Activated naive CD8-positive, alpha-beta T cell (primary cell): ENCODE results near the gene NDUFA8.
A peak's percentile ranks its signal among the peaks of the same experiment; 100 is the strongest.

Experiments used
- H3K27ac Mint-ChIP-seq: one replicate; pipeline ENCODE4 v1.8.0; 2021; ENCODE audit warnings: mixed read lengths
- H3K27me3 Mint-ChIP-seq: one replicate; pipeline ENCODE4 v1.8.0; 2021; ENCODE audit warnings: mixed read lengths
- H3K36me3 Mint-ChIP-seq: one replicate; pipeline ENCODE4 v1.8.0; 2021; ENCODE audit warnings: mixed read lengths
- H3K4me1 Mint-ChIP-seq: one replicate; pipeline ENCODE4 v1.8.0; 2021; ENCODE audit warnings: low read depth, mixed read lengths
- H3K4me3 Mint-ChIP-seq: one replicate; pipeline ENCODE4 v1.8.0; 2021; ENCODE audit warnings: mild to moderate bottlenecking, mixed read lengths
- H3K9me3 Mint-ChIP-seq: one replicate; pipeline ENCODE4 v1.8.0; 2021; ENCODE audit warnings: low read depth, mixed read lengths

Gene NDUFA8

DNA sequence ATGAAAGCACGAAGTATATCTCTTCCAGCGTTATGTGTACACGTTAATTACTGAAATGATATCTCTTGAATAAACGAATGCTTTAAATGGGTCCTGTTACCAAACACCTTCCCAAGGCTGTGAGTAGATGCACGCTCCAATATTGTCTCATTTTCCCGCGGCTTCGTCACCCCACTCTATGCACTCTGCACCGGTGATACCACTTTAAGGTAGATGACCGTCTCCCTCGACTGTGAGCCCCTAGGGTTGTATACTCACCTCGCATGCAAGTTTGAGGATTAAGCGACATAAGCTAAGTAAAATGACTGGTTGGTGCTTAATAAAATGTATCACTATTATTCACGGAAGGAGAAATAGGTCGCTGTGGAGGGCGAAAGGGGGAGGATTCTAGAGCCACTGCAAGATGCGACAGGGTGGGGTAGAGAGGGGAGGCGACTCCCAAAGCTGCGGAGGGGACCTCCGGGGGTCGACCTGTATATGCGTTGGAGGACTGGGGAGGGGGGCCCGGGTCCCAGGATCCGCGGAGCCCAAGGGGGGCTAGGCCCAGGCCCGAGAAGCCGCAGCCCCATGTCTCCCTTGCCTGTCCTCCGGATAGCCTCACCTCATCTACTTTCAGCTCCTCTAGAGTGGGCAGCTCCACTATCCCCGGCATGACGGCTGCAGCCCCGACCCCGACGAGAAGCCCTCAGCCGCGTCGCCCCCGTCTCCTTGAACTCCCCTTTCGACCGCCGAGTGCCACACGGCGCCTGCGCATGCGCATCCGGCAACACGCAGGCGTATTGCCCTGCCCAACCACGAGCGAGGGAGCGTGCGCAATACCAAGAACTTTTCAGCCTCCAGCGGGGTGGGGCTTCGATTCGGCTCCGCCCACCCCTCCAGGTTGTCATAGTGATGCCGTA, at the start of gene NDUFA8, which contains the start of gene MORN5:
TSS of gene NDUFA8 (minus strand) at position 754 of the 899 bp plus-strand sequence. CDS start at position 652, 102 bp downstream.
TSS of gene MORN5 (plus strand) at position 883 of the 899 bp plus-strand sequence. CDS start 65 bp downstream, outside the sequence.
- peaks cover 6% of the 10 kb centered on the region for H3K9me3 Mint-ChIP-seq
- H3K36me3 Mint-ChIP-seq, result peaks cover 4% of the 10 kb centered on the region
- peak within 1 kb of the TSS; percentile 93 for H3K27ac Mint-ChIP-seq
- peaks cover 44% of the 10 kb centered on the region for H3K4me1 Mint-ChIP-seq
- H3K4me3 Mint-ChIP-seq, result peak within 1 kb of the TSS; percentile 96
- H3K27me3 Mint-ChIP-seq, result peaks cover 7% of the 10 kb centered on the region

DNA sequence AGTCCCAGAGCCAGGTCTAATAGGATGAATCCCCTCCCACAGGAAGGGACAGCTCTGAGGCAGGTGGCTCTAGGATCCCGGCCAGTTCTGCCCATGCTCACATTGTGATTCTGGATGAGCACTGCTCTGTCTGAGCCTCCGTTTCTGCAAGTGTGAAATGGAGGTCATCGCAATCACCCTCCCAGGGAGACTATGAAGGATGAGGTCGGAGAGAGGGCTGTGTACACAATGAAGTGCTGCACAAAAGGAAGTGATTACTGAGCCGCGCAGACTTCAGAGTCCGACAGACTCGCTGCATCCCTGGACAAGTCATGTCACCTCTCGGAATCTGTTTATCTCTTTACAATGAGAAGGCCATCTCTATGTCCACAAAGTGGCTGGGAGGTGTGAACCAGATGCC, 47.5 kb upstream of the NDUFA8 start:
- no peaks in the 10 kb centered on the region for H3K36me3 Mint-ChIP-seq
- H3K4me3 Mint-ChIP-seq, result no peak overlapping the region
- peaks cover 18% of the 10 kb centered on the region for H3K27me3 Mint-ChIP-seq
- no peaks in the 10 kb centered on the region for H3K4me1 Mint-ChIP-seq
- H3K27ac Mint-ChIP-seq, result no peak overlapping the region
- no peaks in the 10 kb centered on the region for H3K9me3 Mint-ChIP-seq

DNA sequence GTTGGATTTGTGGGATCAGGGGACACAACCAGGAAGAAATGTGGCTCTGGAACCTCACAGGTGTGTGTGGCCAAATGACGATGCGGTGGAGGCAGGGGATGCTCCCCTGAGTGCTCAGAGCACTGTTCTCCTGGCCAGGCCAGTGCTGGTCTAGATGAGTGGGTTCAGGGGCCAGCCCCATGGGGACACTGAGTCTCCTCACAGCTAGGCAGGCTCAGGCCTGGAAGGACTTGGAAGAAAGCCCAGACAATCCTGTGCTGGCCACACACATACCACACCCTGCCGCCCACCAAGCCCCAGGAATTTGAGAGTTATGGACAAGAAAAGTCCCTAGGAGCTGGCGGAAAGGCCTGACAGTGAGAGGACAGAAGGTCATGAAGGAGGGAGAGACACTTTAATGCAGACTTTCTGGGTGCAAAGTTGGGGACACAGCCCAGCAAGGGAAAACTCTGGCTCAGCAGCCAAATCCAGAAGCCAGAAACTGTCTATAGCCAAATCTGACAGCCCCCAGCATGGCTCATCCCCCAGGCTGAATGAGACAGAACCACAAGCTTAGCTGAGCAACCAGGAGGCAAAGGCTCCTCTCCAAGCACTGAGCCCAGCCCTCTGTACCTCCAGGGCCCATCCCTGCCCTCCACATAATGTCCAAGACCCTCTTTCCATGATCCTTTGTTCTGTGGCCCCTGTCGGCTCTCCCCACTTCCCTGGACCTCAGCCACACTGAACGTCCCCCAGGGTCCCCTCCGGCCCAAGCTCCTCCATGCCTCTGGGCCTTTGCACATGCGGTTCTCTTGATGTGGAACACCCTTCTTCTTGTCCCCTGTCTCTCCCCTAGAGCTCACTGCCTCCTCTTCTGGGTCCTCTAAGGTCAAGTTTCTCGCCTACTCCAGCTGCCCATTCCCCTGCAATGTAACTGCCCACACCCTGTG, 46.8 kb upstream of the NDUFA8 start:
- no peaks in the 10 kb centered on the region for H3K4me1 Mint-ChIP-seq
- H3K9me3 Mint-ChIP-seq, result no peaks in the 10 kb centered on the region
- H3K27me3 Mint-ChIP-seq, result peaks cover 12% of the 10 kb centered on the region
- no peak overlapping the region for H3K27ac Mint-ChIP-seq
- H3K4me3 Mint-ChIP-seq, result no peak overlapping the region
- no peaks in the 10 kb centered on the region for H3K36me3 Mint-ChIP-seq

DNA sequence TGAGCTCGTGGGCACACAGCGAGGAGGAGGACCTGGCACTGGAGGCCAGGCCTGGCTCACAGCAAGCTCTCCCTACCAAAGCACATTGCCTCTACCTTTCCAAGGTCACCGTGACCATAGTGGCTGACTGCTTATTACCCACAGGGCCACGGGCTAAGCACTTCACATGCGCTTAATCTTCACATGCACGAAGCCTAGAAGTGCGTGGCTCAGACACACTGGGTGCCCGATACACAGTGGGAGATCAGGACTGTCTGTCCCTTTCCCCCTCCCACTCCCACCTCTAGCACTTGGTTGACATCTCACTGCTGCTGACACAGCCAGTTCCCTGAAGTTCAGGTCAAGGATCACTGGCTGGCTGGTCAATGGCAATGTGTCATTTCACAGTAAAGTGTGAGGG, 45.6 kb upstream of the NDUFA8 start:
- H3K27ac Mint-ChIP-seq, result no peak overlapping the region

DNA sequence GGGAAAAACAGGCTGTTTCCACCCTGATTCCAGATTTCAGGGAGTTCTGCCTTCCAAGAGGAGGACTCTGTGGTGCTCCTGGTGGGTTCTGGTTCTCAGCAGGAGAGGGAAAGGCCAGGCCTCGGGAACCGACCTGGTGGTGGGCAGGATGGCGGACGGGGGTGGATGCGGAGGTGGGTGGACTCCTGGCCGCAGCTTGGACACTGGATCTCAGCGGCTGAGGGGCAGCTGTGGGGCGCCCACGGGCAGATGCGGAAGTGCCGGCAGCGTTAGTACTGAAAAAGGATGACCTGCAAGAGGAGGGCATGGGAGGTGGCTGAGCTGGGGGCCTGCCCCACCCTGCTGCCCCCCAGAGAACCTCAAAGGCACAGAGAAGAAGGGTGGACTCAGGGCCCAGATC, 44.9 kb upstream of the NDUFA8 start:
- no peaks in the 10 kb centered on the region for H3K36me3 Mint-ChIP-seq
- no peaks in the 10 kb centered on the region for H3K9me3 Mint-ChIP-seq
- H3K27me3 Mint-ChIP-seq, result peaks cover 2% of the 10 kb centered on the region
- H3K4me3 Mint-ChIP-seq, result no peak overlapping the region
- no peaks in the 10 kb centered on the region for H3K4me1 Mint-ChIP-seq
- no peak overlapping the region for H3K27ac Mint-ChIP-seq

More for the DNA sequence above, 45.6 kb upstream of the NDUFA8 start:
- Mint-ChIP-seq H3K36me3 (no peaks in the 10 kb centered on the region), H3K9me3 (no peaks in the 10 kb centered on the region), H3K4me3 (no peak overlapping the region), H3K4me1 (no peaks in the 10 kb centered on the region), H3K27me3 (peaks cover 4% of the 10 kb centered on the region)

- H3K9me3 Mint-ChIP-seq, result no peaks in the 10 kb centered on the region
- H3K4me3 Mint-ChIP-seq, result no peak overlapping the region
- H3K27ac Mint-ChIP-seq, result no peak overlapping the region
- H3K27me3 Mint-ChIP-seq, result peaks cover 2% of the 10 kb centered on the region
- H3K36me3 Mint-ChIP-seq, result no peaks in the 10 kb centered on the region
- H3K4me1 Mint-ChIP-seq, result no peaks in the 10 kb centered on the region
These were observed 44.5 kb upstream of the NDUFA8 start for GRCh38 chr9:122204055-122204454.

- Mint-ChIP-seq H3K4me3 (no peak overlapping the region), H3K27ac (no peak overlapping the region), H3K4me1 (no peaks in the 10 kb centered on the region), H3K27me3 (no peaks in the 10 kb centered on the region), H3K36me3 (no peaks in the 10 kb centered on the region), H3K9me3 (no peaks in the 10 kb centered on the region)
These were observed 42.5 kb upstream of the NDUFA8 start for GRCh38 chr9:122202111-122202510.

DNA sequence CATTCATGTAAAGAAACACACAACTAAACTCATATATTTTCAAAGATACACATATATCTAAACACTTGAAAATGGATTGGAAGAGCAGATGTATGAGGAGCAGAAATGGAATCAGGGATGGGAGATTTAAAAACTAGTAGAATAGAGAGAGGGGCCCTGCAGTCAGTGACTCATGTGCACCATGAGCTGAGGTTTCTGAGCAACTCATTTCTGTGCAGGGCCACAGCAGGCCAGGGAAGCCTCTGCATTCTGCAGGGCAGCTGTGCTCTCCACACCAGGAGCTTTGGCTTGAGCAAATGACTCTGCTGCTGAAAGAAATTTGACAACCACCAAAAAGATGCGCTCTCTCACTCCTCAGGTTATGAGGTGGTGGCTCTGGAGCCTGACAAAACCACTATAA, 42.1 kb upstream of the NDUFA8 start:
- no peak overlapping the region for H3K27ac Mint-ChIP-seq
- H3K4me1 Mint-ChIP-seq, result no peaks in the 10 kb centered on the region
- H3K27me3 Mint-ChIP-seq, result peaks cover 1% of the 10 kb centered on the region
- H3K4me3 Mint-ChIP-seq, result no peak overlapping the region
- no peaks in the 10 kb centered on the region for H3K9me3 Mint-ChIP-seq
- H3K36me3 Mint-ChIP-seq, result no peaks in the 10 kb centered on the region

GRCh38 chr9:122200960-122201595, 41.5 kb upstream of the NDUFA8 start:
- Mint-ChIP-seq H3K4me1 (no peaks in the 10 kb centered on the region), H3K4me3 (no peak overlapping the region), H3K9me3 (no peaks in the 10 kb centered on the region), H3K27me3 (peaks cover 1% of the 10 kb centered on the region), H3K36me3 (no peaks in the 10 kb centered on the region), H3K27ac (no peak overlapping the region)

GRCh38 chr9:122197882-122198281, 38.3 kb upstream of the NDUFA8 start:
- Mint-ChIP-seq H3K4me1 (no peaks in the 10 kb centered on the region), H3K9me3 (no peaks in the 10 kb centered on the region), H3K36me3 (no peaks in the 10 kb centered on the region), H3K27me3 (peaks cover 1% of the 10 kb centered on the region), H3K4me3 (no peak overlapping the region), H3K27ac (no peak overlapping the region)

DNA sequence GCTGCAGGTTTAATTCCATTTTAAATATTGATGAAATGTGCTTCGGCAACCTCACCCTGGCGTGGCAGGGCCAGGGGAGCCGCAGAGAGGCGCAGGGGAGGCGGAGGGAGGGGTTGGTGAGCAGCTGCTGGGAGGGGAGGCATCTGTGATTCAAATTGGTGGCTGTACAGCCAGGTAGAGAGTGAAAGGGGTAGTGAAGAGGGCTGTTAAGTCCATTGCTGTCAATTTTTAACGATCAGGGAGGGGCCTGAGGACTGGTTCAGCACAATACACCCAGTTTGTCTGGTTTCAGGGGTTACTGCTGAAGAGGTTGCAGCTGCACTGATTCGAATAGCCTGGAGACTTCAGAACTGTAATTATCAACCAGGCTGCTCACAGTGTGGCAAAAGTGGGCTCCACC, 37.8 kb upstream of the NDUFA8 start:
- Mint-ChIP-seq H3K9me3 (no peaks in the 10 kb centered on the region), H3K27me3 (peaks cover 1% of the 10 kb centered on the region), H3K4me3 (no peak overlapping the region), H3K4me1 (no peaks in the 10 kb centered on the region), H3K27ac (no peak overlapping the region), H3K36me3 (no peaks in the 10 kb centered on the region)

- Mint-ChIP-seq H3K4me3 (no peak overlapping the region), H3K9me3 (no peaks in the 10 kb centered on the region), H3K27ac (no peak overlapping the region), H3K4me1 (no peaks in the 10 kb centered on the region), H3K27me3 (peaks cover 1% of the 10 kb centered on the region), H3K36me3 (no peaks in the 10 kb centered on the region)
These were observed 36.3 kb upstream of the NDUFA8 start for GRCh38 chr9:122195875-122196274.

DNA sequence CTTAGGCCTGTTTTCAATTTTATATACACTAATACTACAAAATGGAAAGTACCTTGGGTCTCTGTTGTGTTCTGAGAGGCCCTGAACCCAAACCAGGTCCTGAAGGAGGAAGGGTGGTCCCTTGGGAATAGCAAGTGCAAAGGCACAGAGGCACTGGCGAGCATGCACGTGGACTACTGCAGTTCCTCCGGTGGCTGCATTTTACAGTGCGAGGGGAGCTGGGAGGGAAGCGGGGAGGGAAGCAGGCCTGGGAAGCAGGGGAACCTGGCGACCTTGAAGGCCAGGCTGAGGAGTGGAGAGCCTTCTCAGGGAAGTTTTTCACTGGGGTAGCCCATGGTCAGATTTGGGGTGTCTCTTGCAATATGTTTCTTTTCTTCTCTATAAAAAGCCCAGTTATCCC, 34.1 kb upstream of the NDUFA8 start:
- Mint-ChIP-seq H3K27me3 (peaks cover 1% of the 10 kb centered on the region), H3K27ac (no peak overlapping the region), H3K36me3 (no peaks in the 10 kb centered on the region), H3K4me1 (no peaks in the 10 kb centered on the region), H3K9me3 (no peaks in the 10 kb centered on the region), H3K4me3 (no peak overlapping the region)

DNA sequence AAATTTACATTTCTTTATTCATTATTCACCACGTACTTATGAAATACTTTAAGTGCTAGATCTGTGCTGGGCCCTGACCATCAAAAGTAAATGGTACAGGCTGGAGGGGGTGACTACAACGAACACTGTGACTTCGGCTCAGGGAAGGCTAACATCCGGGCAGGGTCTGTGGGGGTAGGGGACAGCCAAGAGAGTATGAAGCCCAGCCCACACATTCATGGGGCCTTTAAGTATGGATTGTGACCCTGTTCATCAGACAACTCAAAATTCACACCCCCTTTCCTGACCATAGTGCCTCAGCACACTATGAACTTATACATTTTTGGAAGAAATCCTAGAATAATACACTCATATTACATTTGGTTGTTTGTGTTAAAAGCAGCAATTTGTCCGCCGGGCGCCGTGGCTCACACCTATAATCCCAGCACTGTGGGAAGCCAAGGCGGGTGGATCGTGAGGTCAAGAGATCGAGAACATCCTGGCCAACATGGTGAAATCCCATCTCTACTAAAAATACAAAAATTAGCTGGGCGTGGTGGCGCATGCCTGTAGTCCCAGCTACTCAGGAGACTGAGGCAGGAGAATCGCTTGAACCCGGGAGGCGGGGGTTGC, 33.4 kb upstream of the NDUFA8 start:
- Mint-ChIP-seq H3K27ac (no peak overlapping the region), H3K27me3 (peaks cover 1% of the 10 kb centered on the region), H3K36me3 (no peaks in the 10 kb centered on the region)

More for the DNA sequence above, 33.4 kb upstream of the NDUFA8 start:
- Mint-ChIP-seq H3K4me1 (no peaks in the 10 kb centered on the region), H3K9me3 (no peaks in the 10 kb centered on the region), H3K4me3 (no peak overlapping the region)
